ACHN (cell line): Measurements from ENCODE around the gene MMP19.

ENCODE experiments used
- DNase-seq: peaks from one replicate; pipeline ENCODE4 v3.0.0-alpha.2; 2015
- in situ Hi-C: cut with HindIII; loops from 2 replicates; pipeline ENCODE4 v1.10.0; 2017; ENCODE audit warnings: low sequenced_read_pairs, low pct_ligation_motif_present, low pct_unique_long_range_greater_than_20kb

MMP19 gene

DNA sequence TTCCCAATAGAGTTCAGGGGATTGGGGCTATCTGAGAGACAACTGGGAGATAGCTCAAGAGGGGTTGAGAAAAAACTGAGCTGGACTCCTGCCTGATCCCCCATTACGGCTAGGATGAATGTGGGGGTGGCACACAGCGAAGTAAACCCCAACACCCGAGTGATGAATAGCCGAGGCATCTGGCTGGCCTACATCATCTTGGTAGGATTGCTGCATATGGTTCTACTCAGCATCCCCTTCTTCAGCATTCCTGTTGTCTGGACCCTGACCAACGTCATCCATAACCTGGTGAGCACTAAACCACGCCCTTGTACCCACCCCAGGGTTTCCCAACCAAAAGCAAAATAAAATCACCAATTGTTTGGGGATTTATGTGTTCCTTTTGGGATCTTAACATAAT lies 23.9 kb downstream of the MMP19 start:
- no peak for DNase-seq
- in situ Hi-C loops, result no loop called here

DNA sequence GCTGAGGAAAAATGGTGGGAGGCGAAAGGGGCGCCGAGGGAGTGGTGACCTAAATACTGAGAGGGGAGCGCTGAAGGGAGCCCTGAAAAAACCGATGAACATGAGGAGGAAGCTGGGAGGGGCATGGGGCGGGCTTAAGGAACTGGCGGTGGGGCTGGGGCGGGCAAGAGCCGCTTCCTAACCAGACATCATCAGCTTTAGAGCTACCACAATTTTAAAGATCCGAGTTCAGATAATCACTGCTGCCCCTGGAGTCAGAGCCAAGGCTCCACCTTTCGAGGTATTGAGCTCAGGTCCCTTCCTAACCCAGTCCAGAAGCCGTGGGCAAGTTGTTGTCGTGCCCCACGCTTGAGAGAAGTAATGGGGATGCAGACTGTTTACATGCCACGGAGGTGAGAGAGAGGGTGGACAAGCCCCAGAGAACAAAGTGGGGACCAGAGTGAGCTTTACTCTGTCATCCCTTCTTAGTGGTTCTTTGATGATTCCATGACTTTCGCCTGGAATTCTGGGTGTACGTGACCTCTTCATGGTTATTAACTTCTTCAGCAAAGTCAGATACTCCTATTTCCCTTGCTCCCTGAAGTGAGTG lies 24.5 kb downstream of the MMP19 start:
- in situ Hi-C loops, result no loop called here
- peak; percentile 35 for DNase-seq

DNA sequence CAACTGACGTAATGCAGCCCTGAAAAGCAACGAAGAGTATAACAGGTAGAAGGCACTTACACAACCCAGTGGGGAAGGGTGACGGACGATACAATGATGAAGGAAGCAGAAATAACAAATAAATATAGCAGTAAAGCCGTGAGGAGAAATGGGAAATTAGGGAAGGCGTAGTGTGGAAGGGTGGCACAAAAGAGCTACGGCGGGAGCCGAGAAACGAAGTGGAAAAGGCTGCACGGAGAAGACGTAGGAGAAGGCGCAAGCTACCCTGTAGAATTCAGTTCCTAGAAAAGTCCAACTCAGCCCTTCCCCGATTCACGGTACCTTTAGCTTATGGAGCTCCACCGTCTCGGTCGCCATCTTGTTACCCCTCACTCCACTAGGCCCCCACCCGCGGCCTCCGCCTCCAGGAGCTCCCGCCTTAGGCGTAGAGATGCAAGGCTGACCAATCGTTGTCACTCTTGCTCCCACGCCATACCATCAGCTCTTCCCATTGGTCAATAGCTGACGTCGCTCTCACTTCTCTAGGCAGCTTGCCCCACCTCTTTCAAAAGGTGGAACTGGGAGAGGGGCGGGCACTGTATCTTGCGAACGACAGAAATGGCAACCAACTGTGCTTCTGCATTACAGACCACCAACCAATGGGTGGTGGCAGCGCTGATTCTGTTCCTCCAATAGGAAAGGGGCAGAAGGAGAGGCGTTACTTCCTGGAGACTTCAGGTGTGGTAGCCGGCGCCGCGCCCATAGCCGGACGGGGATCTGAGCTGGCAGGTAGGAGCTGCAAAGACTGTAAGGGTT lies 25.2 kb downstream of the MMP19 start, which contains the start of the genes ORMDL2 and SARNP:
TSS of gene ORMDL2 (plus strand) at position 697 of the 795 bp plus-strand sequence. CDS start 959 bp downstream, outside the sequence.
TSS of gene SARNP (minus strand) at position 380 of the 795 bp plus-strand sequence. CDS start at position 357, 23 bp downstream.
- in situ Hi-C loops, result no loop called here
- DNase-seq, result peak; percentile 100

DNA sequence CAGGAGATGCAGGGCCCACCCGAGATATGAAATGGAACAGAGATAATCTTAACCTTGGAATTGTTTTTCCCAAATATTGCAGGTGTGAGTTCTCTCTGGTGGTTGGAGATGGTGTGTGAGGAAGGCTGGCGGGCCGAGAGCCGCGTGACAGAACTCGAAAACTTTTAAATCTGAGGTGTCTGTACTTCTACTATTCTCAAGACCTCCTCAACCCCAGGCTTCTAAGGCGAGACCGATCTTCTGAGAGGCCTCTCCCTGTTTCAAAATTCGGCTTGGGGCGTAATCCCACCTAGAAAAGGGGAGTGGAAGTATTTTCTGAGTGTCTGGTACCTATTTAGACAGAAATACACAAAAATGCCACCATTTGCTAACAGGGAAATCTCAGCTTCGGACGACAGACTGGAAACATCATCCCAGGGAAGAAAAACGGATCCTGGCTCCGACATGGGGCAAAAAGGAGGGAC lies 25.8 kb downstream of the MMP19 start:
- DNase-seq, result peak; percentile 34
- in situ Hi-C loops, result no loop called here

DNA sequence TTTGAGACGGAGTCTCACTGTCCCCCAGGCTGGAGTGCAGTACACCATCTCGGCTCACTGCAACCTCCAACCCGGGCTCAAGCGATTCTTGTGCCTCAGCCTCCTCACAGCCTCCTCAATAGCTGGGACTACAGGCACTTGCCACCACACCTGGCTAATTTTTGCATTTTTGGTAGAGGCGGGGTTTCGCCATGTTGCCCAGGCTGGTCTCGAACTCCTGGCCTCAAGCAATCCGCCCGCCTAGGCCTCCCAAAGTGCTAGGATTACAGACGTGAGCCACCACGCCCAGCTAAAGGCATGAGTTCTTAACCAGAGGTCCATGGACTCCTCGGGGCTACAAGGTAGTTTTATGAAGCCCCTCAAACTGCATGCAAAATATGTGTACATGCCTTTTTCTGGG lies 27.3 kb downstream of the MMP19 start:
- in situ Hi-C loops, result no loop called here
- DNase-seq, result no peak

DNA sequence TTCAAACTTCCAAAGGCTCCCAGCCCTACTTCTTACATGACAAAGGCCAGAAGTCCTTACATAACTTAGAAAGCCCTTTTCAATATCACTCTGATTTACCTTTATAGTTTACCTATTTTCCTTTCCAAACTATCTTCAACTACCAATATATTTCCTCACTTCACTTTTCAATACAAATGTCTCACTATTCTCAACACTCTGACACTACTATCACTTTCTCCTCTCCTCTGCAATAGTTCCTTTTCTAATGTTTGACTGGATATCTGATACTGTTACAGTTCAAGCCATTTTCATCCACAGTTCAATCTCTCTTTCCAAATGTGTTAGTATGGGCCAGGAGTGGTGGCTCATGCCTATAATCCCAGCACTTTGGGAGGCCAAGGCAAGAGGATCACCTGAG lies 28.5 kb downstream of the MMP19 start:
- DNase-seq, result no peak
- in situ Hi-C loops, result no loop called here

DNA sequence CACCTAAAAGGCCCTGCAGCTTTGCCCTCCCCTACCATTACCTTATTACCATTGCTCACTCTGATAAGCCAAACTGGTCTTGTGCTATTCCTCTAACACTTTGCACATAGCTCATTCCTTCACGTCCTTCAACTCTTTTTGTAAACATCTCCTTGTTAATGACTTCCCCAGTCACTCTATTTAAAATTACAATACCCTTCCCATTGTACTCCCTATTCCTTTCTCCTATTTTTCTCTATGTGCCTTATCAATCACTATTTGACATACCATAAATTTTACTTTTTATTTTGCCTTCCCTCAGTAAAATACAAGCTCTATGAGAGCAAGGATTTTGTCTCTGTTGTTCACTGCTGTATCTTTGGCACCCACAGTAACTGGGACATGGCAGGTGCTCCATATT lies 30.6 kb downstream of the MMP19 start:
- in situ Hi-C loops, result no loop called here
- no peak for DNase-seq

DNA sequence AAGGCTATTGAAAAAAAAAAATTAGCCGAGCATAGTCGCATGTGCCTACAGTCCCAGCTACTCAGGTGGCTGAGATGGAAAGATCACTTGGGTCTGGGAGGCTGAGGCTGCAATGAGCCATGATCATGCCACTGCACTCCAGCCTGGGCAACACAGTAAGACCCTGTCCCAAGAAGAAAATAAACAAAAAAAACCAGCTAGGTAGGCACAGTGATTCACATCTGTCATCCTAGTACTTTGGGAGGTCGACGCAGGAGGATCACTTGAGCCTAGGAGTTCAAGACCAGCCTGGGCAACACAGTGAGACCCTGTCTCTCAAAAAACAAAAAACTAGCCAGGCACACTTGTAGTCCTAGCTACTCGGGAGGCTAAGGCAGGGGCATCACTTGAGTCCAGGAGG lies 33.5 kb downstream of the MMP19 start:
- no peak for DNase-seq
- in situ Hi-C loops, result no loop called here

DNA sequence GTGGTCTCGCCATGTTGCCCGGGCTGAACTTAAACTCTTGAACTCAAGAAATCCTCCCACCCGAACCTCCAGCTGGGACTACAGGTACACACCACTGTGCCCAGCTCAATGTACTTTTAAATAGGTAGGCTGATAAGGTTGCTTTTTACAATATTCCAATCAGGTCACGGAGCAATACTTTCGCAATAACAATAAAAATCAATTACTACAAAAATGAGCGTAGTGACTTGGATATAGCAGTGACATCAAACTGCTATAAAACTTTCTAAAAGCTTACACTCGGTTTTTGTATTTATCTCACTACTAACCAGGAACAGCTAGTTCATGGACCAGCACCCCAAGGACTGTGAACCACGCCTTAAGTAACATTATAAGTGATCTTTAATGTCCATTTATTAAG lies 35.8 kb downstream of the MMP19 start:
- in situ Hi-C loops, result no loop called here
- no peak for DNase-seq

DNA sequence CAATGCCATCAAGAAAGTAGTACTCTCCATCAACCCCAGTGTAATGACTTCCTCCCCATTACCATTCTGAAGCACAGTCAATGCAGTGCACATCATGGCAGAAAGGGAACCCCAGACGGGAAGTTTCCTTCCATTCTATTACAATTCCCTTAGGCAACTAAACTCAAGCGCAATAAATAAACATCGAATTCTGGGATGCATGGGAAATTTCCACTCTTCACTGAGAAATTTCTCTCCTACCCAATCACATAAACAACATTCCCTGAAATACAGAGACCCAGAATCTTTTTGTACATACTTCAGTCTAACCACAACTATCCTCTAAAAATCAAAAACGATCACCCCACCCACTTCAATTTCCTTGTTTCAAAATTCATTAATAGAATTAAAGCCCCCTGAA lies 45.2 kb downstream of the MMP19 start:
- no peak for DNase-seq
- in situ Hi-C loops, result no loop called here

DNA sequence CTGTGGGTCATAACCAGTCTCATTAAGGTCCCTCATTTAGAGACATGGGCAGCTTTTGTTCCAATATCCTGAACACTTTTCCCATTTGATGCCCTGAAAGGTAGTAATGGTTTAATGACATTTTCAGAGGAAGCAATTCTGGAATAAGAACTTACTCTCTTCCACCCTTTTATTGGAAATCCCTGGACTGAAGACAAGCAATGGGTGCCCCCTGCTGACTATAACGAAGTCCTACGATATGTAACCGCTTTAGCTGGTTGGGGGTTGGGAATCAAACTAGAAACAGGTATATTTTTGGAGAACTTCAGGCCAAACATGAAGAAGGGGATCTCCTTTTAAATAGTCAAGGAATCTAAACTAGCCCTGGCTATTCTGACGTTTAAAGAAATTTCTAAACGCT lies 45.7 kb downstream of the MMP19 start:
- peak; percentile 65 for DNase-seq
- in situ Hi-C loops, result no loop called here

DNA sequence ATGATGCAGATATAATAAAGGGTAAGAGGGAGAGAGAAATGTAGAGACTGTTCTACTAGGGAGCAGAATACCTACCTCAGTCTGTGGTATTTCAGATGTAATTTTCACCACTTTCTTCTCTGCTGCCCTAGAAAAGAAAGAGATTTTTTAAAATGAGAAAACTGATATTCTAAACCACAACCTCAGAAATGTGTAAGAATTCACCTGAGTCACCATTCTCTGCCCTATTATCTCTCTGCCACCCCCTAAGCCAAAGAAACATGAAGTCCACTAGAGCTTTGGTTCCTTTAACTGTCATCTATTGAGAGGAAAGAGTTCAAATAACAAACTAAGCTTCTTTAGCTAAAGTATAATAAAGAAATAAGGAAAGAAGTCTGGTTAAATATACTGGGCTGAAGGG lies 46.8 kb downstream of the MMP19 start:
- DNase-seq, result no peak
- in situ Hi-C loops, result no loop called here

DNA sequence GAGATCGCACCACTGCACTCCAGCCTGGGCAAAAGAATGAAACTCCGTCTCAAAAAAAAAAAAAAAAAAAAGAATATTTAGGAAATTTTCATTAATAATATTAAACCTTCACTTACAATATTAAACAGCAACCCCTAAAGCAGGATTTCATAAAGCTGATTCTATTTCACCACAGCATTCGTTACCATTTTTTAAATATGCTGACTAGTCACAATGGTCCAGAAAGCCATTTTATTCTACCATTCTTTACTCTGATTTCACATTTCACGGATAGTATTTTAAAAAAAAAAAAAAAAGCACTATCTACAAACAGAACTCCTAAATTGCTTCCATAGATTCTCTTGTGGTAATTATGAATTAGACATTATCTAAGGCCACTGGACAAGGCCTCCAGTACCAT lies 52.8 kb downstream of the MMP19 start:
- in situ Hi-C loops, result no loop called here
- no peak for DNase-seq

DNA sequence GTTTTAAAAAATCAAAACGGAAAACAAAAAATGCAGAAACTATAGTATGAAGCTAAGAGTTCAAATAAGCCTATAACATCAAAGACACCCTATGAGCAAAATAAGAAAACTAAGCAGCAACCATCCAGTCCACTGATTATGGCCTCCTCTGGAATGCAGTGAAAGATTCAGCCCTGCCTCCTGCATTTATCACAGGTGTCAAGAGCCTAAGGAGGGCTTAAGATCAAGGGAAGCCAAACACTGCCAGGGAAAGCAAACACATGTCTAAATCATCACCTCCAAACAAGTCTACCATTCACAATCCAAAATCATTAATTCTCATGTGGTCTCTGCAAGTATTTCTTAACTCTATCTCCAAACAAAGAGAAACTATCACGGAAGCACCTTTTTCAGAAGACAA lies 53.6 kb downstream of the MMP19 start:
- no peak for DNase-seq
- in situ Hi-C loops, result no loop called here

DNA sequence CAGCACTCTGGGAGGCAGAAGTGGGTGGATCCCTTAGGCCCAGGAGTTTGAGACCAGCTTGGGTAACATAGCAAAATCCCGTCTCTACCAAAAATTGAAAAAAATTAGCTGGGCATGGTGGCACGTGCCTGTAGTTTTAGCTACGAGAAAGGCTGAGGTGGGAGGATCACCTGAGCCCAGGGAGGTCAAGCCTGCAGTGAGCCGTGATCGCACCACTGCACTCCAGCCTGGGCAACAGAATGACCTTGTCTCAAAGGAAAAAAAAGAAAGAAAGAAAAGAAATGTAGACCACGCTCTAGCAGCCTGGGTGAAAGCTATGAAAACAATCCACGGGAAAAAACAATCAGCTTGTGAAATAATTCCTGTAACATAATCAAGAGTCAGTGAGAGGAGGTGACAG lies 54.2 kb downstream of the MMP19 start:
- in situ Hi-C loops, result no loop called here

More for the DNA sequence above, 54.2 kb downstream of the MMP19 start:
- no peak for DNase-seq
